Measurements from ENCODE around the gene IL1RAPL2.
A peak's percentile ranks its signal among the peaks of the same experiment; 100 is the strongest.
"Not testable (repeated sequence)": the region's sequence is repeated elsewhere in the genome, so short reads cannot be mapped to it uniquely, and the experiment has no call there.

Gene IL1RAPL2

GRCh38 chrX:104565791-104566680 lies at the start of gene IL1RAPL2:
Gene IL1RAPL2, plus strand, starts transcription at chrX:104566199.
- H3K4me3 ChIP-seq (ENCODE audit: low read depth, low read length): peak within 1 kb of the TSS; percentile 85
- peaks cover 88% of the 10 kb centered on the region for H3K27me3 ChIP-seq (ENCODE audit: control insufficient read depth, insufficient read depth, low read length)
- H3K36me3 ChIP-seq (ENCODE audit: control insufficient read depth, insufficient read depth, low read length): no peaks in the 10 kb centered on the region
- H3K9me3 ChIP-seq (ENCODE audit: control insufficient read depth, insufficient read depth, low read length): no peaks in the 10 kb centered on the region
- H3K9ac ChIP-seq (ENCODE audit: low read depth, low read length): no peak within 1 kb of the TSS
- no peaks in the 10 kb centered on the region for H3K4me1 ChIP-seq (ENCODE audit: control insufficient read depth, insufficient read depth, low read length)

GRCh38 chrX:104522386-104522785 lies 43.6 kb upstream of the IL1RAPL2 start:
- H3K27me3 ChIP-seq (ENCODE audit: control insufficient read depth, insufficient read depth, low read length): no peaks in the 10 kb centered on the region
- no peaks in the 10 kb centered on the region for H3K36me3 ChIP-seq (ENCODE audit: control insufficient read depth, insufficient read depth, low read length)
- no peaks in the 10 kb centered on the region for H3K9me3 ChIP-seq (ENCODE audit: control insufficient read depth, insufficient read depth, low read length)
- H3K4me1 ChIP-seq (ENCODE audit: control insufficient read depth, insufficient read depth, low read length): peaks cover 4% of the 10 kb centered on the region
- no peak overlapping the region for H3K9ac ChIP-seq (ENCODE audit: low read depth, low read length)
- H3K4me3 ChIP-seq (ENCODE audit: low read depth, low read length): no peak overlapping the region

GRCh38 chrX:104523858-104524257 lies 42.1 kb upstream of the IL1RAPL2 start:
- Histone ChIP-seq H3K27me3 (ENCODE audit: control insufficient read depth, insufficient read depth, low read length) (no peaks in the 10 kb centered on the region), H3K9me3 (ENCODE audit: control insufficient read depth, insufficient read depth, low read length) (no peaks in the 10 kb centered on the region), H3K4me3 (ENCODE audit: low read depth, low read length) (no peak overlapping the region), H3K4me1 (ENCODE audit: control insufficient read depth, insufficient read depth, low read length) (peaks cover 4% of the 10 kb centered on the region), H3K36me3 (ENCODE audit: control insufficient read depth, insufficient read depth, low read length) (no peaks in the 10 kb centered on the region), H3K9ac (ENCODE audit: low read depth, low read length) (no peak overlapping the region)

- Histone ChIP-seq H3K9ac (ENCODE audit: low read depth, low read length) (no peak overlapping the region), H3K9me3 (ENCODE audit: control insufficient read depth, insufficient read depth, low read length) (no peaks in the 10 kb centered on the region), H3K36me3 (ENCODE audit: control insufficient read depth, insufficient read depth, low read length) (no peaks in the 10 kb centered on the region), H3K27me3 (ENCODE audit: control insufficient read depth, insufficient read depth, low read length) (no peaks in the 10 kb centered on the region), H3K4me1 (ENCODE audit: control insufficient read depth, insufficient read depth, low read length) (no peaks in the 10 kb centered on the region), H3K4me3 (ENCODE audit: low read depth, low read length) (no peak overlapping the region)
These were observed 26.9 kb upstream of the IL1RAPL2 start for GRCh38 chrX:104539081-104539480.

GRCh38 chrX:104542447-104542846 lies 23.6 kb upstream of the IL1RAPL2 start:
- not testable (repeated sequence) for H3K4me1 ChIP-seq (ENCODE audit: control insufficient read depth, insufficient read depth, low read length); H3K27me3 ChIP-seq (ENCODE audit: control insufficient read depth, insufficient read depth, low read length); H3K36me3 ChIP-seq (ENCODE audit: control insufficient read depth, insufficient read depth, low read length); H3K9ac ChIP-seq (ENCODE audit: low read depth, low read length); H3K4me3 ChIP-seq (ENCODE audit: low read depth, low read length); H3K9me3 ChIP-seq (ENCODE audit: control insufficient read depth, insufficient read depth, low read length)

GRCh38 chrX:104564335-104564734 lies 1.7 kb upstream of the IL1RAPL2 start:
- H3K27me3 ChIP-seq (ENCODE audit: control insufficient read depth, insufficient read depth, low read length): peaks cover 71% of the 10 kb centered on the region
- H3K4me1 ChIP-seq (ENCODE audit: control insufficient read depth, insufficient read depth, low read length): no peaks in the 10 kb centered on the region
- no peak overlapping the region for H3K4me3 ChIP-seq (ENCODE audit: low read depth, low read length)
- no peaks in the 10 kb centered on the region for H3K36me3 ChIP-seq (ENCODE audit: control insufficient read depth, insufficient read depth, low read length)
- H3K9ac ChIP-seq (ENCODE audit: low read depth, low read length): no peak overlapping the region
- no peaks in the 10 kb centered on the region for H3K9me3 ChIP-seq (ENCODE audit: control insufficient read depth, insufficient read depth, low read length)

- H3K9me3 ChIP-seq (ENCODE audit: control insufficient read depth, insufficient read depth, low read length): no peaks in the 10 kb centered on the region
- peak overlapping the region; percentile 85 for H3K4me3 ChIP-seq (ENCODE audit: low read depth, low read length)
- peaks cover 78% of the 10 kb centered on the region for H3K27me3 ChIP-seq (ENCODE audit: control insufficient read depth, insufficient read depth, low read length)
- no peaks in the 10 kb centered on the region for H3K36me3 ChIP-seq (ENCODE audit: control insufficient read depth, insufficient read depth, low read length)
- H3K9ac ChIP-seq (ENCODE audit: low read depth, low read length): no peak overlapping the region
- no peaks in the 10 kb centered on the region for H3K4me1 ChIP-seq (ENCODE audit: control insufficient read depth, insufficient read depth, low read length)
These were observed 887 bp upstream of the IL1RAPL2 start for GRCh38 chrX:104564921-104565703.

- Histone ChIP-seq H3K9me3 (ENCODE audit: control insufficient read depth, insufficient read depth, low read length) (no peaks in the 10 kb centered on the region), H3K4me3 (ENCODE audit: low read depth, low read length) (peak overlapping the region; percentile 85), H3K36me3 (ENCODE audit: control insufficient read depth, insufficient read depth, low read length) (no peaks in the 10 kb centered on the region), H3K4me1 (ENCODE audit: control insufficient read depth, insufficient read depth, low read length) (no peaks in the 10 kb centered on the region), H3K27me3 (ENCODE audit: control insufficient read depth, insufficient read depth, low read length) (peaks cover 92% of the 10 kb centered on the region), H3K9ac (ENCODE audit: low read depth, low read length) (no peak overlapping the region)
These were observed 892 bp downstream of the IL1RAPL2 start for GRCh38 chrX:104566681-104567501.

- Histone ChIP-seq H3K4me1 (ENCODE audit: control insufficient read depth, insufficient read depth, low read length) (no peaks in the 10 kb centered on the region), H3K27me3 (ENCODE audit: control insufficient read depth, insufficient read depth, low read length) (peaks cover 87% of the 10 kb centered on the region), H3K9ac (ENCODE audit: low read depth, low read length) (no peak overlapping the region), H3K36me3 (ENCODE audit: control insufficient read depth, insufficient read depth, low read length) (no peaks in the 10 kb centered on the region), H3K9me3 (ENCODE audit: control insufficient read depth, insufficient read depth, low read length) (no peaks in the 10 kb centered on the region), H3K4me3 (ENCODE audit: low read depth, low read length) (peak overlapping the region; percentile 85)
These were observed 1.5 kb downstream of the IL1RAPL2 start for GRCh38 chrX:104567506-104567905.

GRCh38 chrX:104568304-104568915 lies 2.4 kb downstream of the IL1RAPL2 start:
- Histone ChIP-seq H3K9me3 (ENCODE audit: control insufficient read depth, insufficient read depth, low read length) (no peaks in the 10 kb centered on the region), H3K36me3 (ENCODE audit: control insufficient read depth, insufficient read depth, low read length) (no peaks in the 10 kb centered on the region), H3K4me3 (ENCODE audit: low read depth, low read length) (peak overlapping the region; percentile 85), H3K4me1 (ENCODE audit: control insufficient read depth, insufficient read depth, low read length) (no peaks in the 10 kb centered on the region), H3K9ac (ENCODE audit: low read depth, low read length) (no peak overlapping the region), H3K27me3 (ENCODE audit: control insufficient read depth, insufficient read depth, low read length) (peaks cover 79% of the 10 kb centered on the region)
